ENCODE results near the gene TRAF6. TPM values are rescaled to one million over a fixed set of nuclear protein-coding genes. Genes with fewer than 3 reads are reported as not detected.

The TRAF6 gene
- total and polyA plus RNA-seq, 2 experiments from 2014 or later, result 9.5 to 12.7 TPM

GRCh38 chr11:36454551-36454940, 55.5 kb downstream of the TRAF6 start:
- Histone ChIP-seq H3K9me3 (ENCODE audit: low read depth) (no peaks in the 10 kb centered on the region), H2AFZ (no peak overlapping the region), H3K27ac (peak overlapping the region; percentile 77), H3K4me3 (no peak overlapping the region), H3K9me2 (replicated peaks; ENCODE audit: insufficient read depth) (no peaks in the 10 kb centered on the region), H4K20me1 (ENCODE audit: insufficient read depth, poor library complexity, severe bottlenecking) (no peaks in the 10 kb centered on the region), H3K36me3 (replicated peaks; ENCODE audit: insufficient read depth, low read depth) (no peaks in the 10 kb centered on the region), H3K4me2 (no peak overlapping the region), H3K79me2 (no peaks in the 10 kb centered on the region), H3K27me3 (no peaks in the 10 kb centered on the region), H3K4me1 (ENCODE audit: insufficient read depth) (peaks cover 41% of the 10 kb centered on the region)
- no peak for TF ChIP-seq EZH2 (IDR thresholded peaks at IDR 0.05; ENCODE audit: borderline replicate concordance)
- no peak for DNase-seq (ENCODE audit: low spot score)
- WGBS (ENCODE audit: low lambda C conversion rate, missing lambda C conversion rate), result 87% methylated on average over 17 of the region's 18 CpGs

- 88% methylated on average over 3 of the region's 3 CpGs for WGBS (ENCODE audit: low lambda C conversion rate, missing lambda C conversion rate)
- H3K79me2 ChIP-seq, result no peaks in the 10 kb centered on the region
- H3K9me3 ChIP-seq (ENCODE audit: low read depth), result no peaks in the 10 kb centered on the region
- DNase-seq (ENCODE audit: low spot score), result no peak
- no peak overlapping the region for H2AFZ ChIP-seq
- no peaks in the 10 kb centered on the region for H4K20me1 ChIP-seq (ENCODE audit: insufficient read depth, poor library complexity, severe bottlenecking)
- H3K27ac ChIP-seq, result peak overlapping the region; percentile 42
- no peaks in the 10 kb centered on the region for H3K27me3 ChIP-seq
- no peak overlapping the region for H3K4me2 ChIP-seq
- no peaks in the 10 kb centered on the region for H3K9me2 ChIP-seq (replicated peaks; ENCODE audit: insufficient read depth)
- H3K4me1 ChIP-seq (ENCODE audit: insufficient read depth), result peaks cover 41% of the 10 kb centered on the region
- H3K4me3 ChIP-seq, result no peak overlapping the region
- no peaks in the 10 kb centered on the region for H3K36me3 ChIP-seq (replicated peaks; ENCODE audit: insufficient read depth, low read depth)
- TF ChIP-seq EZH2phosphoT487 (IDR thresholded peaks at IDR 0.05; ENCODE audit: low read depth, severe bottlenecking, unreplicated experiment), result no peak
- no peak for TF ChIP-seq EZH2 (IDR thresholded peaks at IDR 0.05; ENCODE audit: borderline replicate concordance)
- no peak for TF ChIP-seq CTCF (IDR thresholded peaks at IDR 0.05; ENCODE audit: poor library complexity)
Measured at GRCh38 chr11:36453678-36454077, 56.4 kb downstream of the TRAF6 start.

GRCh38 chr11:36452961-36453360, 57.1 kb downstream of the TRAF6 start:
- Histone ChIP-seq H3K36me3 (replicated peaks; ENCODE audit: insufficient read depth, low read depth) (no peaks in the 10 kb centered on the region), H3K4me3 (no peak overlapping the region), H2AFZ (no peak overlapping the region), H3K79me2 (no peaks in the 10 kb centered on the region), H4K20me1 (ENCODE audit: insufficient read depth, poor library complexity, severe bottlenecking) (no peaks in the 10 kb centered on the region), H3K9me3 (ENCODE audit: low read depth) (no peaks in the 10 kb centered on the region), H3K4me1 (ENCODE audit: insufficient read depth) (peaks cover 41% of the 10 kb centered on the region), H3K27ac (peak overlapping the region; percentile 42), H3K27me3 (no peaks in the 10 kb centered on the region), H3K9me2 (replicated peaks; ENCODE audit: insufficient read depth) (no peaks in the 10 kb centered on the region), H3K4me2 (peak overlapping the region; percentile 48)
- TF ChIP-seq CTCF (IDR thresholded peaks at IDR 0.05; ENCODE audit: poor library complexity) (no peak), EZH2phosphoT487 (IDR thresholded peaks at IDR 0.05; ENCODE audit: low read depth, severe bottlenecking, unreplicated experiment) (no peak), EZH2 (IDR thresholded peaks at IDR 0.05; ENCODE audit: borderline replicate concordance) (no peak)
- no peak for DNase-seq (ENCODE audit: low spot score)
- 10% methylated on average over 1 of the region's 1 CpG for WGBS (ENCODE audit: low lambda C conversion rate, missing lambda C conversion rate)

- Histone ChIP-seq H3K27ac (peak overlapping the region; percentile 42), H3K79me2 (no peaks in the 10 kb centered on the region), H3K9me2 (replicated peaks; ENCODE audit: insufficient read depth) (no peaks in the 10 kb centered on the region), H2AFZ (no peak overlapping the region), H3K4me3 (no peak overlapping the region), H3K9me3 (ENCODE audit: low read depth) (no peaks in the 10 kb centered on the region), H3K27me3 (no peaks in the 10 kb centered on the region), H3K36me3 (replicated peaks; ENCODE audit: insufficient read depth, low read depth) (no peaks in the 10 kb centered on the region), H4K20me1 (ENCODE audit: insufficient read depth, poor library complexity, severe bottlenecking) (no peaks in the 10 kb centered on the region), H3K4me1 (ENCODE audit: insufficient read depth) (peaks cover 41% of the 10 kb centered on the region), H3K4me2 (peak overlapping the region; percentile 48)
- WGBS (ENCODE audit: low lambda C conversion rate, missing lambda C conversion rate), result 68% methylated on average over 5 of the region's 5 CpGs
- DNase-seq (ENCODE audit: low spot score), result no peak
- no peak for TF ChIP-seq EZH2 (IDR thresholded peaks at IDR 0.05; ENCODE audit: borderline replicate concordance)
- TF ChIP-seq CTCF (IDR thresholded peaks at IDR 0.05; ENCODE audit: poor library complexity), result no peak
- TF ChIP-seq EZH2phosphoT487 (IDR thresholded peaks at IDR 0.05; ENCODE audit: low read depth, severe bottlenecking, unreplicated experiment), result no peak
Measured at GRCh38 chr11:36452236-36452940, 57.7 kb downstream of the TRAF6 start.

Data from hepatocyte (in vitro differentiated cells).